IMR-90 (cell line): ENCODE measurements around the gene CTAG1B.

ENCODE experiments used
- BHLHE40 ChIP-seq: fragments of 150-350 bp; IDR thresholded peaks from 2 replicates; pipeline ENCODE4 v1.6.1; 2016; ENCODE audit warnings: mild to moderate bottlenecking, low read depth, low read length
- CEBPB ChIP-seq: IDR thresholded peaks from 2 replicates; pipeline ENCODE4 v1.6.1; 2012; ENCODE audit warnings: low read depth, low read length, improper control_type of control experiment
- CHD1 ChIP-seq: IDR thresholded peaks from 2 replicates; pipeline ENCODE4 v1.6.1; 2012; ENCODE audit warnings: low read depth, low read length, improper control_type of control experiment
- CTCF ChIP-seq: conservative IDR thresholded peaks from 2 replicates; pipeline ENCODE4 v1.5.1; 2012; ENCODE audit warnings: mild to moderate bottlenecking, low read depth, low read length, improper control_type of control experiment
- FOS ChIP-seq: fragments of 150-350 bp; IDR thresholded peaks from 2 replicates; pipeline ENCODE4 v1.6.1; 2016; ENCODE audit warnings: low read depth, low read length
- MAFK ChIP-seq: IDR thresholded peaks from 2 replicates; pipeline ENCODE4 v1.6.1; 2012; ENCODE audit warnings: low read depth, low read length, improper control_type of control experiment
- MAZ ChIP-seq: IDR thresholded peaks from 2 replicates; pipeline ENCODE4 v1.6.1; 2012; ENCODE audit warnings: low read depth, mild to moderate bottlenecking, low read length, improper control_type of control experiment, moderate library complexity, borderline replicate concordance
- MXI1 ChIP-seq: IDR thresholded peaks from 2 replicates; pipeline ENCODE4 v1.6.1; 2012; ENCODE audit warnings: low read depth, mild to moderate bottlenecking, low read length, moderate library complexity, borderline replicate concordance
- POLR2A ChIP-seq: IDR thresholded peaks from 2 replicates; pipeline ENCODE4 v1.6.1; 2012; ENCODE audit warnings: mild to moderate bottlenecking, low read depth, low read length
- RAD21 ChIP-seq: IDR thresholded peaks from 2 replicates; pipeline ENCODE4 v1.6.1; 2012; ENCODE audit warnings: low read length, improper control_type of control experiment
- RCOR1 ChIP-seq: IDR thresholded peaks from 2 replicates; pipeline ENCODE4 v1.6.1; 2012; ENCODE audit warnings: mild to moderate bottlenecking, low read length, improper control_type of control experiment; ENCODE audit not compliant: insufficient replicate concordance
- RFX5 ChIP-seq: IDR thresholded peaks from 2 replicates; pipeline ENCODE4 v1.8.0; 2012; ENCODE audit warnings: low read depth, mild to moderate bottlenecking, low read length, moderate library complexity
- SMC3 ChIP-seq: fragments of 150-350 bp; IDR thresholded peaks from 2 replicates; pipeline ENCODE4 v1.6.1; 2016; ENCODE audit warnings: low read depth, mild to moderate bottlenecking, antibody characterized with exemption, low read length, moderate library complexity
- USF2 ChIP-seq: fragments of 150-350 bp; IDR thresholded peaks from 2 replicates; pipeline ENCODE4 v1.6.1; 2017; ENCODE audit warnings: mild to moderate bottlenecking, antibody characterized with exemption, low read length, low read depth

- TF ChIP-seq CTCF (no peak), CEBPB (peak; percentile 58; the same call in 1 of the 2 replicates), SMC3 (no peak), USF2 (no peak), RFX5 (no peak), MXI1 (no peak), RAD21 (no peak), POLR2A (no peak), MAFK (no peak), FOS (no peak), MAZ (no peak), BHLHE40 (no peak), CHD1 (no peak), RCOR1 (no peak)
These were observed 22.7 kb downstream of the CTAG1B start for GRCh38 chrX:154596290-154596929.
